H1 (cell line): ENCODE data around the gene NBAS. TPM values are rescaled to one million over a fixed set of nuclear protein-coding genes. Genes with fewer than 3 reads are reported as not detected.

Experiments used
- CTCF ChIA-PET: fragments of 300-600 bp; sonication (Branson Sonifier 250); formaldehyde crosslinking; loops from one replicate; lab custom pipeline; 2021; ENCODE audit not compliant: partially characterized antibody; lab: Charles Lee
- POLR2A ChIA-PET: fragments of 300-600 bp; sonication (Branson Sonifier 250); formaldehyde crosslinking; loops from one replicate; lab custom pipeline; 2021; ENCODE audit warnings: inconsistent platforms; ENCODE audit not compliant: partially characterized antibody; lab: Charles Lee
- DNase-seq, 2 experiments: peaks; one replicate each; pipeline versions ENCODE4 v3.0.0 to v3.0.0-alpha.2; 2010 to 2022; ENCODE audit warnings: low spot score in 2 of 2, low read depth in 1 of 2, mixed read lengths in 1 of 2
- FAIRE-seq: peaks from 2 replicates; lab custom pipeline; 2011; peaks lifted over from hg19 to GRCh38; lab: Jason Lieb, UNC
- H2AFZ ChIP-seq: 2 replicates; pipeline ENCODE4 v1.8.1; 2012; ENCODE audit warnings: low read length, inconsistent platforms
- H2AK5ac ChIP-seq: 2 replicates; pipeline ENCODE4 v1.6.1; 2013; ENCODE audit warnings: low read depth, low read length
- H2BK120ac ChIP-seq: replicated peaks from 2 replicates; pipeline ENCODE3; 2013; ENCODE audit warnings: low read depth, low read length, inconsistent platforms
- H2BK12ac ChIP-seq: 2 replicates; pipeline ENCODE4 v1.6.1; 2013; ENCODE audit warnings: low read depth, low read length
- H2BK15ac ChIP-seq: 2 replicates; pipeline ENCODE4 v1.6.1; 2013; ENCODE audit warnings: low read length
- H2BK20ac ChIP-seq: 2 replicates; pipeline ENCODE4 v1.6.1; 2013; ENCODE audit warnings: low read length
- H2BK5ac ChIP-seq: 2 replicates; pipeline ENCODE4 v1.6.1; 2013; ENCODE audit warnings: low read depth, low read length
- H3K14ac ChIP-seq: 2 replicates; pipeline ENCODE4 v1.6.1; 2013; ENCODE audit warnings: inconsistent platforms; ENCODE audit not compliant: insufficient read length
- H3K18ac ChIP-seq: 2 replicates; pipeline ENCODE4 v1.6.1; 2013; ENCODE audit warnings: low read length; ENCODE audit errors: extremely low read depth
- H3K23ac ChIP-seq: 2 replicates; pipeline ENCODE4 v1.6.1; 2013; ENCODE audit warnings: inconsistent platforms; ENCODE audit not compliant: insufficient read length
- H3K23me2 ChIP-seq: 2 replicates; pipeline ENCODE4 v1.6.1; 2013; ENCODE audit warnings: low read depth, low read length
- H3K27ac ChIP-seq: 2 replicates; pipeline ENCODE4 v1.6.1; 2011; ENCODE audit warnings: low read depth, low read length, inconsistent platforms
- H3K27me3 ChIP-seq, 4 experiments: replicated peaks in 1 of 4; 1 replicate in 1 of 4; 2 replicates in 3 of 4; pipeline versions ENCODE4 v1.6.1 to v1.8.1; 2011 to 2013; ENCODE audit warnings: low read length in 3 of 4, mild to moderate bottlenecking in 3 of 4, inconsistent platforms in 2 of 4, mixed read lengths in 2 of 4, moderate library complexity in 1 of 4; ENCODE audit not compliant: control insufficient read depth in 3 of 4, insufficient read depth in 3 of 4; ENCODE audit errors: extremely low read depth in 1 of 4
- H3K36me3 ChIP-seq, 4 experiments: 2 replicates each; pipeline versions ENCODE4 v1.6.1 to v1.8.1; 2011 to 2013; ENCODE audit warnings: mild to moderate bottlenecking in 4 of 4, low read length in 3 of 4, moderate library complexity in 2 of 4, control low read depth in 1 of 4, inconsistent platforms in 1 of 4; ENCODE audit not compliant: insufficient read depth in 4 of 4, control insufficient read depth in 2 of 4
- H3K4ac ChIP-seq: replicated peaks from 2 replicates; pipeline ENCODE3; 2013; ENCODE audit warnings: low read length, low read depth, mixed read lengths, inconsistent platforms; ENCODE audit not compliant: insufficient read length
- H3K4me1 ChIP-seq, 4 experiments: replicated peaks in 1 of 4; 1 replicate in 1 of 4; 2 replicates in 3 of 4; pipeline versions ENCODE4 v1.6.1 to v1.8.1; 2011 to 2013; ENCODE audit warnings: low read length in 3 of 4, inconsistent platforms in 2 of 4, mixed read lengths in 1 of 4; ENCODE audit not compliant: insufficient read depth in 4 of 4, control insufficient read depth in 3 of 4
- H3K4me2 ChIP-seq, 2 experiments: 2 replicates each; pipeline versions ENCODE4 v1.6.1 to v1.8.1; 2011 to 2013; ENCODE audit warnings: low read depth in 2 of 2, low read length in 2 of 2, control low read depth in 1 of 2, inconsistent platforms in 1 of 2, mild to moderate bottlenecking in 1 of 2; ENCODE audit not compliant: insufficient read depth in 1 of 2
- H3K4me3 ChIP-seq, 4 experiments: fragments of 200-600, 300-600 bp in 1 of 4; sonication (generic), shearing (Covaris generic), sonication (Bioruptor Twin) in 1 of 4; 2 replicates each; pipeline versions ENCODE4 v1.5.1 to v1.8.1; 2011 to 2016; ENCODE audit warnings: low read length in 4 of 4, low read depth in 3 of 4, control low read depth in 2 of 4, inconsistent platforms in 2 of 4, mild to moderate bottlenecking in 2 of 4, mixed read lengths in 1 of 4, moderate library complexity in 1 of 4; ENCODE audit not compliant: insufficient read depth in 2 of 4; ENCODE audit errors: extremely low read depth in 1 of 4
- H3K56ac ChIP-seq: replicated peaks from 2 replicates; pipeline ENCODE3; 2013; ENCODE audit warnings: low read depth, mild to moderate bottlenecking, mixed read lengths, low read length, inconsistent platforms; ENCODE audit not compliant: insufficient read length
- H3K79me1 ChIP-seq: 2 replicates; pipeline ENCODE4 v1.6.1; 2013; ENCODE audit warnings: low read depth, low read length, control low read depth
- H3K79me2 ChIP-seq, 2 experiments: 2 replicates each; pipeline versions ENCODE4 v1.6.1 to v1.8.1; 2012 to 2013; ENCODE audit warnings: low read length in 2 of 2, mild to moderate bottlenecking in 2 of 2, inconsistent platforms in 1 of 2; ENCODE audit not compliant: insufficient read depth in 2 of 2, control insufficient read depth in 1 of 2
- H3K9ac ChIP-seq, 4 experiments: replicated peaks in 1 of 4; 1 replicate in 1 of 4; 2 replicates in 3 of 4; pipeline versions ENCODE4 v1.6.1 to v1.8.1; 2011 to 2013; ENCODE audit warnings: low read depth in 3 of 4, low read length in 3 of 4, control low read depth in 2 of 4, mild to moderate bottlenecking in 2 of 4, moderate library complexity in 2 of 4, inconsistent platforms in 1 of 4; ENCODE audit errors: extremely low read depth in 1 of 4
- H3K9me3 ChIP-seq, 2 experiments: 2 replicates each; pipeline versions ENCODE4 v1.6.1 to v1.8.1; 2012 to 2013; ENCODE audit warnings: mild to moderate bottlenecking in 2 of 2, moderate library complexity in 2 of 2, control low read depth in 1 of 2, inconsistent platforms in 1 of 2, low read depth in 1 of 2, low read length in 1 of 2, mixed read lengths in 1 of 2; ENCODE audit not compliant: insufficient read depth in 2 of 2
- H4K20me1 ChIP-seq, 2 experiments: replicated peaks in 1 of 2; 2 replicates each; pipeline versions ENCODE3 to v1.8.1; 2011 to 2013; ENCODE audit warnings: inconsistent platforms in 2 of 2, low read length in 2 of 2, mild to moderate bottlenecking in 1 of 2; ENCODE audit not compliant: insufficient read depth in 2 of 2, control insufficient read depth in 1 of 2
- H4K5ac ChIP-seq: 2 replicates; pipeline ENCODE4 v1.6.1; 2013; ENCODE audit warnings: low read length, low read depth, mixed read lengths, inconsistent platforms; ENCODE audit not compliant: insufficient read length
- H4K8ac ChIP-seq: 2 replicates; pipeline ENCODE4 v1.8.0; 2013; ENCODE audit warnings: mild to moderate bottlenecking, moderate library complexity, low read length, inconsistent platforms; ENCODE audit not compliant: insufficient read depth; ENCODE audit errors: extremely low read depth
- H4K91ac ChIP-seq: replicated peaks from 2 replicates; pipeline ENCODE3; 2013; ENCODE audit warnings: low read length, mixed read lengths, inconsistent platforms; ENCODE audit not compliant: insufficient read length
- ASH2L ChIP-seq: fragments of 200-600, 300-600 bp; sonication (generic); IDR thresholded peaks from one replicate; pipeline ENCODE4 v1.7.1; 2017; ENCODE audit warnings: low read length
- CBX8 ChIP-seq: fragments of 300-800, 300-1000 bp; sonication (generic); IDR thresholded peaks from 2 replicates; pipeline ENCODE4 v1.7.1; 2016; ENCODE audit warnings: low read depth, low read length, borderline replicate concordance
- EGR1 ChIP-seq: IDR thresholded peaks from 2 replicates; pipeline ENCODE4 v1.6.1; 2011; ENCODE audit warnings: low read depth, low read length, borderline replicate concordance
- KDM5A ChIP-seq: fragments of 200-600 bp; IDR thresholded peaks from 2 replicates; pipeline ENCODE4 v1.7.1; 2012; ENCODE audit warnings: mild to moderate bottlenecking, low read length, inconsistent platforms, mixed read lengths
- POU5F1 ChIP-seq: IDR thresholded peaks from 2 replicates; pipeline ENCODE4 v1.6.1; 2011; ENCODE audit warnings: low read depth, mild to moderate bottlenecking, low read length, moderate library complexity
- RXRA ChIP-seq: IDR thresholded peaks from 2 replicates; pipeline ENCODE4 v1.6.1; 2011; ENCODE audit warnings: low read depth, mild to moderate bottlenecking, low read length, moderate library complexity; ENCODE audit not compliant: insufficient read depth
- SP4 ChIP-seq: IDR thresholded peaks from 2 replicates; pipeline ENCODE4 v1.6.1; 2012; ENCODE audit warnings: low read length, inconsistent platforms
- TAF7 ChIP-seq: optimal IDR thresholded peaks from 2 replicates; pipeline ENCODE3; 2011; ENCODE audit warnings: low read depth, mild to moderate bottlenecking, inconsistent platforms, low read length, moderate library complexity, borderline replicate concordance
- ZNF274 ChIP-seq: IDR thresholded peaks from 2 replicates; pipeline ENCODE4 v1.7.0; 2012; ENCODE audit warnings: low read length, borderline replicate concordance; ENCODE audit errors: extremely low read depth
- WGBS, 2 experiments: shearing (Covaris generic) in 1 of 2; methylation state at CpG; one replicate each; pipeline versions ENCODE4 v1.1.6 to v1.1.7; 2013 to 2015; ENCODE audit warnings: low lambda C conversion rate in 2 of 2, mixed read lengths in 2 of 2, inconsistent platforms in 1 of 2, low coverage in 1 of 2, missing lambda C conversion rate in 1 of 2; ENCODE audit not compliant: insufficient replicate concordance in 2 of 2, insufficient coverage in 1 of 2, insufficient read length in 1 of 2; ENCODE audit errors: extremely low coverage in 1 of 2, missing lambda C conversion rate in 1 of 2; 5-methylcytosine and 5-hydroxymethylcytosine counted together
- polyA plus RNA-seq, 7 experiments: library from polyadenylated mRNA; depleted of rRNA in 3 of 7; stranded (reverse) in 5 of 7; unstranded in 2 of 7; fragments of >200 nt in 5 of 7; fragments of 200-250 nt in 2 of 7; gene quantifications; 1 replicate in 5 of 7; 2 replicates in 1 of 7; 4 replicates in 1 of 7; pipeline versions ENCODE4 v1.2.1 to v1.2.3, GENCODE V29; 2011 to 2013; ENCODE audit warnings: missing spikeins in 2 of 7, mixed read lengths in 2 of 7
- total RNA-seq: library from RNA; stranded (reverse); fragmentation: NEBNext Ultra II Directional; extraction: Animal tissue kit (Norgen Biotek cat#: 25700); gene quantifications from 2 replicates; pipeline ENCODE4 v1.2.1, GENCODE V29; 2021
- TF ChIP-seq, protein P1 (sequence below): IDR thresholded peaks from 2 replicates; pipeline ENCODE4 v1.6.1; 2012; ENCODE audit warnings: low read length, inconsistent platforms
- TF ChIP-seq, protein P2 (sequence below): IDR thresholded peaks from 2 replicates; pipeline ENCODE4 v1.6.1; 2012; ENCODE audit warnings: inconsistent platforms

The NBAS gene
- total and polyA plus RNA-seq, 2 of the 8 experiments (the other 6 are each of a cell fraction or from before 2014, with no cell fraction given): 19.6 to 34.8 TPM

DNA sequence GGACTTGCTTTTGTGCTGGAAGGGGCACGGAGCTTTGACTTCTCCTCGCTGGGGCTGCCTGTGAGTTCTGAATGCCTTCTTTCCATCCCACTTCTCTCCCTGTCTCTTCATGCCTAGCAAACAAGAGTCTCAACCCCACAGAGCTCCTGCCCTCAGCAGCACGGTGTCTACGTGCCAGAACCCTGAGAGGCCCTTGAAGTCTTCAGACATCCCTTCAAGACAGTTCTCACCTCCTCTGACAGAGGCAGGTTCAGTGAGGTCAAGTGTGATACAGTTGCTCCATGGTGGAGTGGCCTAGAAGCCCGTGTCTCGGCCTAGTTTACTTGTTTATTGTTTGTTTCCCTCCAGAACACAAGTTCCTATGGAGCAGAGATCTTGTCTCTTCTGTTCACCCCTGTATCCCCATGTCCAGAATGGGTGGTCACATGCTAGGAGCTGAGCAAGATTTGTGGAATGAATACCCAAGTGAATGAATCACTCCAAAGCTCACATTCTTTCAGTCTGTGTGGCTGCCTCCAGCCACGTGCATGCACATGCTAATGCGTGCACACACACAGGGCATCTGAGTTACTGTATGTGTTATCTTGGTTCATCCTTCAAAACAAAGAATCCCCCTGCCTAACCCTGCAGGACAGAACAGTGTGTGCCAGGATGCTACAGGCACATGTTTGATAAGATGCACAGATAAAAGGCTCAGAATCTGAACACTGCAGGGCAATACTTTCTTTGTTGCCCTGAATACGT is 391.6 kb downstream of the NBAS start:
- Histone ChIP-seq H2BK5ac (no peak overlapping the region), H3K4me2 (no peak overlapping the region), H3K79me1 (no peaks in the 10 kb centered on the region), H3K56ac (no peak overlapping the region), H3K36me3 (no peaks in the 10 kb centered on the region), H4K5ac (no peak overlapping the region), H3K27ac (no peak overlapping the region), H2BK12ac (no peak overlapping the region), H3K4me1 (peaks cover 0 to 3% (median 3%) of the 10 kb centered on the region in 4 experiments; a peak in 2 of 7 replicates), H3K79me2 (no peaks in the 10 kb centered on the region), H3K18ac (no peak overlapping the region), H4K91ac (no peak overlapping the region), H3K23ac (no peak overlapping the region), H3K4ac (no peak overlapping the region), H4K8ac (no peak overlapping the region), H2BK120ac (no peak overlapping the region), H3K27me3 (no peaks in the 10 kb centered on the region), H3K9ac (no peak overlapping the region), H3K9me3 (no peaks in the 10 kb centered on the region), H3K4me3 (no peak overlapping the region), H2BK20ac (no peak overlapping the region), H3K23me2 (no peaks in the 10 kb centered on the region), H2BK15ac (no peak overlapping the region), H4K20me1 (no peaks in the 10 kb centered on the region), H2AK5ac (no peak overlapping the region), H2AFZ (no peak overlapping the region), H3K14ac (no peak overlapping the region)
- no peak for FAIRE-seq
- no peak for DNase-seq
- POLR2A ChIA-PET: no interaction called here
- CTCF ChIA-PET: interaction anchor here (0.7 to 3.4 kb wide), 3 partner anchors 9 to 15 kb away, joined by 3 to 15 read pairs (median 3); no protein-coding TSS in a partner anchor
- WGBS, 2 experiments: 89% methylated on average over 9 of the region's 9 CpGs; no CpG with 5 or more reads in 1 of the 2 experiments
- TF ChIP-seq, protein P1, sequence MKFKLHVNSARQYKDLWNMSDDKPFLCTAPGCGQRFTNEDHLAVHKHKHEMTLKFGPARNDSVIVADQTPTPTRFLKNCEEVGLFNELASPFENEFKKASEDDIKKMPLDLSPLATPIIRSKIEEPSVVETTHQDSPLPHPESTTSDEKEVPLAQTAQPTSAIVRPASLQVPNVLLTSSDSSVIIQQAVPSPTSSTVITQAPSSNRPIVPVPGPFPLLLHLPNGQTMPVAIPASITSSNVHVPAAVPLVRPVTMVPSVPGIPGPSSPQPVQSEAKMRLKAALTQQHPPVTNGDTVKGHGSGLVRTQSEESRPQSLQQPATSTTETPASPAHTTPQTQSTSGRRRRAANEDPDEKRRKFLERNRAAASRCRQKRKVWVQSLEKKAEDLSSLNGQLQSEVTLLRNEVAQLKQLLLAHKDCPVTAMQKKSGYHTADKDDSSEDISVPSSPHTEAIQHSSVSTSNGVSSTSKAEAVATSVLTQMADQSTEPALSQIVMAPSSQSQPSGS: no peak
- TF ChIP-seq TAF7 (no peak), SP4 (no peak), RXRA (no peak), ASH2L (no peak), KDM5A (no peak), POU5F1 (no peak), ZNF274 (no peak), CBX8 (no peak), EGR1 (no peak)
- TF ChIP-seq, protein P2, sequence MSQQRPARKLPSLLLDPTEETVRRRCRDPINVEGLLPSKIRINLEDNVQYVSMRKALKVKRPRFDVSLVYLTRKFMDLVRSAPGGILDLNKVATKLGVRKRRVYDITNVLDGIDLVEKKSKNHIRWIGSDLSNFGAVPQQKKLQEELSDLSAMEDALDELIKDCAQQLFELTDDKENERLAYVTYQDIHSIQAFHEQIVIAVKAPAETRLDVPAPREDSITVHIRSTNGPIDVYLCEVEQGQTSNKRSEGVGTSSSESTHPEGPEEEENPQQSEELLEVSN: no peak
